Astrocyte of the cerebellum (primary cell): ENCODE measurements around the gene LPCAT1.

Experiments
- DNase-seq: peaks from one replicate; pipeline ENCODE4 v3.0.0-alpha.2; 2011; ENCODE audit warnings: low read depth
- H3K4me3 ChIP-seq: 2 replicates; pipeline ENCODE4 v1.5.1; 2011; ENCODE audit warnings: mild to moderate bottlenecking, low read depth, low read length, moderate library complexity
- in situ Hi-C: cut with HindIII; loops from 2 replicates; pipeline ENCODE4 v1.10.0; 2017; ENCODE audit warnings: low sequenced_read_pairs
- TF ChIP-seq, protein P1 (sequence below): IDR thresholded peaks from 2 replicates; pipeline ENCODE4 v1.5.1; 2012; ENCODE audit warnings: low read length, low read depth, moderate library complexity, mild to moderate bottlenecking; ENCODE audit errors: missing control alignments

The LPCAT1 gene

DNA sequence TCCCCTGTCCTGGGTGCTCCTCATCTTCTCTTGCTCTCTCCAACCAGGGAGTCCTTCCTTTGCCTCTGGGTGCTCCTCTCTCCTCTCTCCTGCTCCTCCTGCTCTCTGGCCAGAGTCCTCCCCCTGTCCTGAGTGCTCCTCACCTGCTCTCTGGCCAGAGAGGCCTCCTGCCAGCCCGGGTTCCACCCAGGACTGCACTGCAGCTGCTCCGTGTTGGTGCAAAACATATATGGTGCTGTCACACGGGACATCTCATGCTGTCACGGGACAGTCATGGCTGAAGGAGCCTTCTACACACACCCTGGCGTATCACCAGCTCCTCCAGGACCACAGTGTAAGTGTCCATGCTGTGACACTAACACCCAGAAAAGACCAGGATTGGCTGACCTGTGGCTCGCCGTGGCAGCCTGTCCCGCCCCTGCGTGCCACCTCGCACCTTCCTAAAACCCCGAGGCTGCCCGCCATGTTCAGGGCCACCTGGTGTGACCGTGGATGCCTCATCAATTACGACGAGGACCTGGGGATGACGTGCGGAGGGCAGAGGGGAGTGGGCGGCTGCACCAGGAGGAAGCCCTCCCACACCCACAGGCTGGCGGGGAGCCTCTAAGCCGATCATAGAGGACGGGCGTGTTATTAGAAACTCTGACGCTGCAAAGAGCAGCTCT, 50.7 kb downstream of the LPCAT1 start:
- in situ Hi-C loops, result loop anchor here (5.0 kb wide), 1 partner anchor 54 kb away; no protein-coding TSS in a partner anchor
- no peak overlapping the region for H3K4me3 ChIP-seq
- TF ChIP-seq, protein P1, sequence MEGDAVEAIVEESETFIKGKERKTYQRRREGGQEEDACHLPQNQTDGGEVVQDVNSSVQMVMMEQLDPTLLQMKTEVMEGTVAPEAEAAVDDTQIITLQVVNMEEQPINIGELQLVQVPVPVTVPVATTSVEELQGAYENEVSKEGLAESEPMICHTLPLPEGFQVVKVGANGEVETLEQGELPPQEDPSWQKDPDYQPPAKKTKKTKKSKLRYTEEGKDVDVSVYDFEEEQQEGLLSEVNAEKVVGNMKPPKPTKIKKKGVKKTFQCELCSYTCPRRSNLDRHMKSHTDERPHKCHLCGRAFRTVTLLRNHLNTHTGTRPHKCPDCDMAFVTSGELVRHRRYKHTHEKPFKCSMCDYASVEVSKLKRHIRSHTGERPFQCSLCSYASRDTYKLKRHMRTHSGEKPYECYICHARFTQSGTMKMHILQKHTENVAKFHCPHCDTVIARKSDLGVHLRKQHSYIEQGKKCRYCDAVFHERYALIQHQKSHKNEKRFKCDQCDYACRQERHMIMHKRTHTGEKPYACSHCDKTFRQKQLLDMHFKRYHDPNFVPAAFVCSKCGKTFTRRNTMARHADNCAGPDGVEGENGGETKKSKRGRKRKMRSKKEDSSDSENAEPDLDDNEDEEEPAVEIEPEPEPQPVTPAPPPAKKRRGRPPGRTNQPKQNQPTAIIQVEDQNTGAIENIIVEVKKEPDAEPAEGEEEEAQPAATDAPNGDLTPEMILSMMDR, result no peak
- DNase-seq, result no peak

DNA sequence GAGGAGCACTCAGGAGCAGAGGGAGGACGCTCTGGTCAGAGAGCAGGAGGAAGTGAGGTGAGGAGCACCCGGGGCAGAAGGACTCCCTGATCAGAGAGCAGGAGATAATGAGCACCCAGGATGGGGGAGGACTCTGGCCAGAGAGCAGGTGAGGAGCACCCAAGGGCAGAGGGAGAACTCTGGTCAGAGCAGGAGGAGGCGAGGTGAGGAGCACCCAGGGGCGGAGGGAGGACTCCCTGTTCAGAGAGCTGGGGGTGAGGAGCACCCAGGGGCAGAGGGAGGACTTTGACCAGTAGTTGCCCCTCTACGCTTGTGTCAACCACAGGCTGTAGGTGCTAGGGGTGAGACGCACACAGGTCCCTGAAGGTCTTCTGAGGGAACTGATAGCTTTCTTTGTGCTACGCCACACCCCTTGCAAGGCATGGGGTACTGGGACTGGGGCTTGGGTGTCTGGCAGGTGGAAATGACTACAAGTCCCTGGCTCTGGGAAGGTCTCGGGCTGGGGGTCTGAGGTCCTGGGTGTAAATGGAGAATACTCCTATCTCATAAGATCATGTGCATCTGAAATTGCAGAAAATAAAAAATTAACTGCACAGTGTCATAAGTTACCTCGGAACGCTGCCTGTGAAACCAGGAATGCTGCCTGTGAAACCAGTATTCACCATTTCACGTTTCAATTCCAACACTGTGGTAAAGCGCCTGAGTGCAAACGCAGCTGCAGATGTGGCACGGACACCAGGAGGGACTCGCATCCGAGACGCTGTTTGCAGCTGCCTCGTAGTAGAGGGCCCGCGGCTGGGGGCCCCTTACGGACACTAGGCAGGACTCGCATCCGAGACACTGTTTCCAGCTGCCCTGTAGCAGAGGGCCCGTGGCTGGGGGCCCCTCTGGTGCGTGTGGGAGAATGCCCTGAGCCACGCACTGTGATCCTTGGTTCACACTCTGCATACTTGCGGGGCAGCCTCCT, 51.5 kb downstream of the LPCAT1 start:
- TF ChIP-seq, protein P1, result no peak
- H3K4me3 ChIP-seq, result no peak overlapping the region
- in situ Hi-C loops, result loop anchor here (5.0 kb wide), 1 partner anchor 55 kb away; no protein-coding TSS in a partner anchor
- no peak for DNase-seq

DNA sequence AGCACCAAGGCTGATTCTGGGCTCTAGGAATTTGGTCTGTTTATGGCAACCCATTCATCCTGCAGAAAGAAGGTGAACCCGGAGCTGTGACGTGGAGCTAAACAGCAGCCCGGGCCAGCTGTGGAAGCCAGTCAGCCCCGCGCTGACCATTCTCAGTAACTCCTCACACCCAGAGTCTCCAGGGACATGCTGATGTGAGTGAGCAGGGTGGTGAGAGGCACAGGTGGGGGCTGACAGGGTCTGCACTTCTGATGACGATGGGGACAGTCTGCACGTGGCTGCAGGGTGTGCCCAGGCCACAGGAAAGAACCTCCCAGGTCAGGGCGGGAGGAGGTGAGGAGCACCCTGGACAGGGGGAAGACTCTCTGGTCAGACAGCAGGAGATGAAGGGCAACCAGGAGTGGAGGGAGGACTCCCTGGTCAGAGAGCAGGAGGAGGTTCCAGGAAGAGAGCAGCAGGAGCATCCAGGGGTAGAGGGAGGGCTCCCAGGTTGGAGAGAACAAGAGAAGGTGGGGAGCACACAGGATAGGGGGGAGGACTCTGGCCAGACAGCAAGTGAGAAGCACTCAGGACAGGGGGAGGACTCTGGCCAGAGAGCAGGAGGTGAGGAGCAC, 52.4 kb downstream of the LPCAT1 start:
- TF ChIP-seq, protein P1, result no peak
- DNase-seq, result no peak
- H3K4me3 ChIP-seq, result no peak overlapping the region
- in situ Hi-C loops, result loop anchor here (5.0 kb wide), 1 partner anchor 56 kb away; no protein-coding TSS in a partner anchor

DNA sequence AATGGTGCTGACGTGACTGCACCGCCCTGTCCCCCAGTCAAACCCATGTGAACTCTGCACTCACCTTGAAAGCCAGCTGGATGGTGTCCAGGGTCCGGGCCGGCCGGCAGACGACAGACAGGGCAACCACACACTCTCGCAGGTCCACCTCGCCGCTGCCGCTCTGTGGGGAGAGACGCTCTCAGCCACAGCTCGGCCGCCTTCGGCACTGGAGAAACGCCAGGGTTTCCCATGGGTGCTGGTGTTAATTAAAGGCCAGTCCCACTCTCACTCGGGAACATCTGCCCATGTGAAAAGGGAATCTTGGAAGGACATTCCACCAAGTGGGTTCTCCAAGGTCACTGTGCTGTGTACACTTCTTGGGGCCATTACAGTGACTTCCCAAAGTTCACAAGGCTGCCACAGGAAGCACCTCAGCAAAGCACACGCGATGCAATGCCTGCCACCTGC, 53.0 kb downstream of the LPCAT1 start:
- in situ Hi-C loops, result loop anchor here (5.0 kb wide), 1 partner anchor 57 kb away; no protein-coding TSS in a partner anchor
- DNase-seq, result no peak
- TF ChIP-seq, protein P1, result no peak
- H3K4me3 ChIP-seq, result no peak overlapping the region

DNA sequence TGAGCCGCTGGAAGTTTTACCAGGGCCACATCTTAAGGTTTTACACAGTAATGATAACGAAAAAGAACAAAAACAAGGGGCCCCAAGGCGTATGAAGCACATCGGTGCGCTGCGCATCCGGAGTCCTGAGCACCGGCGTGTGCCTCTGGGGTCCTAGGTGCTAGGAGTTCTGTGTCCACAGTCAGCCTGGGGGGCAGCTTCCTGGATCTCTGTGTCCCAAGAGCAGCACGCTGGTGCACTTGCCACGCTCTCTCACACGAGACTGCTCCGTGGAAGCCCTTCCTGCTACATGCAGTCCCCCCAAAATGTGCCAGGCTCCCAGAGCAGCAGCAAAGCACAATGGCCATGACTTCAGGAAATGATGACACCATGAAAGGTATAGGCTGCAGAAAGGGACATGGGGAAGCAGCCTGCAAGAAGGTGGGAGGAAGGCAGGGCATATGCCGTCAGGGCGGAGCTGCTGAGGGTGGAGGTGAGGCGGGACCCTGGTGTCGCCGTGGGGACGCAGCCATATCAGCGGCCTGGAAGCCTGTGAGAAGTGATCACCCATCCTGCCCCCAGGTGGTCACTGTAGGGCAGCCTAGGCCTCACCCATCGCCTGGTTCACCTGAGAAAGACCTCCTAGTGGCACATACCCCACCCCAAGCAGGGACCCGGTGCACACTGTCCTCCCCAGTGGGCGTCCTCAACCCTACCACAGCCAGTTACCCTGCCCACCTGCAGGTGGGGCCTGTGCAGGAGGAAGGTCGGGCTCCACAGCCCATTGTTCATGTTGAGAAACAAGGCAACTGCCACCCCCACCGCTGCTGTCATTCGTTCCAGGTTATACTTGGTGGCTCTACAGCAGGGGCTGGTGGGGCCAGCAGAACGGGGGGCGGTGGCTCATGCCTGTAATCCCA, 54.9 kb downstream of the LPCAT1 start:
- no peak overlapping the region for H3K4me3 ChIP-seq
- in situ Hi-C loops, result no loop called here
- TF ChIP-seq, protein P1, result no peak
- no peak for DNase-seq

DNA sequence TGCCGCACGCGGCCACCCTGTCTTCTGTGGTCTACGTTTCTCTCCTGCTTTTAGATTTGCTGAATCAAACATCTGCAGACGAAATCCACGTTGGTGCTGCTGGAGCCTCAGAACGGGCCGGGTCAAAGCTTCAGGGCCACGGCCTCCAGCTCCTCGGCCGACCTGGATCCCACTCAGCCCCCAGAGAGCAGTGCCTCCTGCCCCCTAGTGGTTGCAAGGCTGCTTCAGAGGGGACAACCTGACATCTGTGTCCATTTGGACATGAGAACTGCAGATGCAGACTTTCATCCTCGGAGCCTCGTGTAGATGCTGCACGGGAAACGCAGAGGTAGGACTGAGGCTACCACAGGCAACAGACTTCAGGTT, 55.5 kb downstream of the LPCAT1 start:
- in situ Hi-C loops, result no loop called here
- H3K4me3 ChIP-seq, result no peak overlapping the region
- DNase-seq, result no peak
- TF ChIP-seq, protein P1, result peak; percentile 43
